Right atrium auricular region (tissue), 2 donors: ENCODE results near the gene AMZ1. TPM values are rescaled to one million over a fixed set of nuclear protein-coding genes. Genes with fewer than 3 reads are reported as not detected.

Experiments used
- DNase-seq: peaks from one replicate; pipeline ENCODE4 v3.0.0-alpha.2; 2019; ENCODE audit warnings: low spot score
- H3K27ac ChIP-seq, 2 donors: fragments of 200-600 bp; sonication (generic); 1 replicate in 1 of 2; 2 replicates in 1 of 2; pipeline ENCODE4 v1.5.1; 2016 to 2019
- H3K27me3 ChIP-seq, 2 donors: fragments of 200-600 bp; sonication (generic); one replicate each; pipeline versions ENCODE4 v1.5.1 to v1.6.0; 2017 to 2019
- H3K36me3 ChIP-seq: fragments of 200-600 bp; sonication (generic); one replicate; pipeline ENCODE4 v1.5.1; 2016
- H3K4me1 ChIP-seq, 2 donors: fragments of 200-600 bp; sonication (generic); one replicate each; pipeline versions ENCODE4 v1.5.1 to v1.6.0; 2017 to 2019
- H3K4me3 ChIP-seq, 2 donors: fragments of 200-600 bp; sonication (generic); 1 replicate in 1 of 2; 2 replicates in 1 of 2; pipeline ENCODE4 v1.5.1; 2017 to 2019; ENCODE audit warnings: mild to moderate bottlenecking in 1 of 2, moderate library complexity in 1 of 2
- H3K9me3 ChIP-seq, 2 donors: fragments of 200-600 bp; sonication (generic); one replicate each; pipeline ENCODE4 v1.5.1; 2019
- total RNA-seq, 2 donors: library from RNA; depleted of rRNA; stranded (reverse); fragments of >200 nt; gene quantifications; one replicate each; pipeline ENCODE4 v1.1.0, GENCODE V29; 2016
- TF ChIP-seq, protein P1 (sequence below), 2 donors: fragments of 200-600 bp; sonication (generic); IDR thresholded peaks; one replicate each; pipeline ENCODE4 v1.5.1; 2019; ENCODE audit warnings: antibody characterized with exemption in 2 of 2

Gene AMZ1
- total RNA-seq, 2 donors from 2014 or later, result 0.07 TPM; not detected in 1

DNA sequence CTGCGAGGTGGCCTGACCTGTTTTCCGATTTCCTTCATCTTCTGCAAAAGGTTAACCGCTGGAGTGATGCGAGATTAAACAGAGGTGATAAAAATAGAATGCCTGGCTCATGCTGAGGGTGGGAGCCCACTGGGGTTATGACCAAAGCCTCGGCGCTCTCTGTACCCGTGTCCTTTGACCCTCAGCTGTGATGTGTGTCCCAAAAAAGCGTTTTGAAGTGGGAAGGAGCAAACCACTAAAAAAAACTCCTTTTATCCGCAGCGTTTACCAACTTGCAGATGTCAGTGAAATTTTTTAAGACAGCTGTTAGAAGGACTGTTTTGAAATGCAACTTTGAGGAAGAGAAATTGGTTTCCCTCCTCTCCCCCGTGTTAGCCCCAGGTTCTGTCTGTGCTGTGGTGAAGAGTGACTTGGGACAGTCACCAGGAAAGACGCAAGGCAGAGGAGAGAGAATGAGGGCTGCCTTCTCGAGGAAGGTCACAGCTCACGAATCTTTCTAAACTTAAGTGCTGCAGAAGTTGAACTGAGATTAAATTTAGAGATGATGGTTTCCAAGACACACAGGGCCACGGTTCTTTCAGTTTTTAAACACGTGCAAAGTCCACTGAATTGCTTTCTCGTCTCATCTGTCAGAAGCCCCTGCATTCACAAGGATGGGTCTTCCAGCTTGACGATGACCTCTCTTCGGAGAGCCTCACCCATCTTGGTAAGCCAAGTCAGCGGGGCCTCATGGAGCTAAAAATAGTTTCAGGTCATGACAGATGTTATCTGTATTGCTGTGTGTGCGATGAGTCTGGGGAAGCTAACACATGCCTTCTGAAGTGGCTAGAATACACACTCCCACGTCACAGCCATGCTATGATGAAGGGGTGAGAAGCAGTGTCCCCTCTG, 27.6 kb downstream of the AMZ1 start:
- Histone ChIP-seq H3K9me3 (no peaks in the 10 kb centered on the region), H3K36me3 (peaks cover 1% of the 10 kb centered on the region), H3K27me3 (no peaks in the 10 kb centered on the region), H3K4me3 (no peak overlapping the region), H3K27ac (peak overlapping the region; percentile 72 to 81), H3K4me1 (peaks cover 0 to 64% of the 10 kb centered on the region in 2 donors)
- TF ChIP-seq, protein P1, sequence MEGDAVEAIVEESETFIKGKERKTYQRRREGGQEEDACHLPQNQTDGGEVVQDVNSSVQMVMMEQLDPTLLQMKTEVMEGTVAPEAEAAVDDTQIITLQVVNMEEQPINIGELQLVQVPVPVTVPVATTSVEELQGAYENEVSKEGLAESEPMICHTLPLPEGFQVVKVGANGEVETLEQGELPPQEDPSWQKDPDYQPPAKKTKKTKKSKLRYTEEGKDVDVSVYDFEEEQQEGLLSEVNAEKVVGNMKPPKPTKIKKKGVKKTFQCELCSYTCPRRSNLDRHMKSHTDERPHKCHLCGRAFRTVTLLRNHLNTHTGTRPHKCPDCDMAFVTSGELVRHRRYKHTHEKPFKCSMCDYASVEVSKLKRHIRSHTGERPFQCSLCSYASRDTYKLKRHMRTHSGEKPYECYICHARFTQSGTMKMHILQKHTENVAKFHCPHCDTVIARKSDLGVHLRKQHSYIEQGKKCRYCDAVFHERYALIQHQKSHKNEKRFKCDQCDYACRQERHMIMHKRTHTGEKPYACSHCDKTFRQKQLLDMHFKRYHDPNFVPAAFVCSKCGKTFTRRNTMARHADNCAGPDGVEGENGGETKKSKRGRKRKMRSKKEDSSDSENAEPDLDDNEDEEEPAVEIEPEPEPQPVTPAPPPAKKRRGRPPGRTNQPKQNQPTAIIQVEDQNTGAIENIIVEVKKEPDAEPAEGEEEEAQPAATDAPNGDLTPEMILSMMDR (IDR thresholded peaks at IDR 0.05), result no peak
- no peak for DNase-seq

DNA sequence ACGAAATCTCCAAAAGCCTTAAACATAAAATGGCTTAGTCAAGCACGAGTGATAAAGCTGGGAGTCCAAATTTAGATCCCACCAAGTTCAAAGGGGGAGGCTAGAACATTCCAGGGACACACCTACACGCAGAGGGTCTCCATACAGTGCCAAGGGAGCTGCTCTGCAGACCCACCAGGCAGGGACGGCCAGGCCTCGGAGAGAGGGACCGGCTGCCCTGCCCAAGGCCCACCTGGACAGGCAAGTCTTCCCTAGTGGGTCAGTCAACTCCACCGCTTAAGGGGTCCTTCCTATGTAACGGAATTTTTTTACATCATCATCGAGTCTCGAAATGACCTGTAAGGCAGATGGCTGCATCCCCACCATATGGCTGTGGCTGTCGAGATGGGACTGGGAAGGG, 28.5 kb downstream of the AMZ1 start:
- Histone ChIP-seq H3K27me3 (no peaks in the 10 kb centered on the region), H3K4me1 (peaks cover 0 to 64% of the 10 kb centered on the region in 2 donors), H3K27ac (peak overlapping the region; percentile 72 to 81), H3K36me3 (peaks cover 10% of the 10 kb centered on the region), H3K4me3 (no peak overlapping the region), H3K9me3 (no peaks in the 10 kb centered on the region)
- TF ChIP-seq, protein P1 (IDR thresholded peaks at IDR 0.05), result no peak
- no peak for DNase-seq

DNA sequence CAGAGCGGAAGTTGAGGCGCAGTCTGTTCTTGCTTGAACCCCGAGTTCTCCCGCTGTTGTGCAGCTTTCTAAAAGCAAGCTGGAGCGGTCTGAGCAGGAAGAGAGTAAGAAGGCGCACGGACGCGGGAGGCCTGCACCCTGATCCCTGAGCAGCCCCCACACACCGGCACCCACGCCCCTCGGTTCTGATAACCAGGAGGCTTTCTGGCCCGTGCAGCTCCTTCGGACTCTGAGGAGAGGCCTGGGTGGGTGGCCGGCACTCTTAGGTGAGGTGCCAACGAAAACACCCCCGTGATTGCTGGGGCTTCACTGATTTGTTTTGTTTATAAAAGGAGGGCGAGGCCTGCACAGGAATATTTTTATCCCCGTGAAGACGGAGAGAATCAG, 28.9 kb downstream of the AMZ1 start:
- no peak for DNase-seq
- H3K9me3 ChIP-seq, result no peaks in the 10 kb centered on the region
- no peak overlapping the region for H3K4me3 ChIP-seq
- H3K4me1 ChIP-seq, result peaks cover 0 to 64% of the 10 kb centered on the region in 2 donors
- peak overlapping the region; percentile 72 to 81 for H3K27ac ChIP-seq
- H3K36me3 ChIP-seq, result peaks cover 14% of the 10 kb centered on the region
- TF ChIP-seq, protein P1 (IDR thresholded peaks at IDR 0.05), result no peak
- no peaks in the 10 kb centered on the region for H3K27me3 ChIP-seq

DNA sequence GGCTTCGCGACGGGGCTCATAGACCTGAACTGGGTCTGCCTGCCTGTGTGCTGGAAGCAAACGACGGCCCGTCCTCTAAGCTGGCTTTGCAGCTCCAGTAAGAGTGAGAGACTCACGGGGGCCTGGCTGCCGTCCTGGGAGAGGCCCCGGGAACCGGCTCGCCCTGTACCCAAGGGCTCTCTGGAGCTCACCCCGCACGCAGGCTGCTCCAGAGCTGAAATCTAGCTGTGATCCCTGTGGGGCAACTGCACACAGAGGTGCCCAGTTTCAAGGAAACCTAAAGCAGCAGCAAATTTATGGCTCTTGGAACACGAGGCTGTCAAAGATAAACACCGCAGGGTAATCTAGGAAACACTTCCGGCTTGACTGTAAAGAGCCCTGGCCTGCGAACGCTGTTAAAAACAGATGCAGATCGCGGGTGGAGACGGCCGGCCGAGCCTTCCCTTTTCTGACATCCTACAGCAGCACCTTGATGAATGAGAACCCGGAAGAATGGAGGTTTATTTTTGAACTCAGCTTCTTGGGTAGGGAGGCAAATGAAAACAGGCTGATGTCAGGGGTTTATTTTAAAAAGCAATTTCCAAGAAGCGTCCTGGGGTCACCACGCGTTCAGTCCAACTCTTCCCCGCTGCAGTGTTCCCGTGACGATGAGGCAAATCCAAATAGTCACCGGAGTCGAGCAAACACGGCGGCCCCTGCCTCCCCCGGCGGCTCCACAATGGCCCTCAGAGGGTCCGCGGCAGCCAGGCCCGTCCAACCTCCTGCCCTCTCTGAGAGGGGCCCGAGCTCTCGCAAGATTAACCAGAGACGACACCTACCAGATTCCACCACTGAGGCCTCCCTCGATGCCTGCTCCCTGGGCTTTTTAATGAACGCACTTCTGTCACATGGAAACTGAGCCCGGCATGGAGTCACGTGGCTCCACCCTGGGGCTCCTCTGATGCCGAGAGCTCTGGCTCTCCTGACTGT, 29.6 kb downstream of the AMZ1 start:
- TF ChIP-seq, protein P1 (IDR thresholded peaks at IDR 0.05), result no peak
- Histone ChIP-seq H3K27ac (peak overlapping the region; percentile 72 to 81), H3K27me3 (no peaks in the 10 kb centered on the region), H3K36me3 (peaks cover 18% of the 10 kb centered on the region), H3K4me3 (no peak overlapping the region), H3K4me1 (peaks cover 0 to 57% of the 10 kb centered on the region in 2 donors), H3K9me3 (no peaks in the 10 kb centered on the region)
- DNase-seq, result no peak

DNA sequence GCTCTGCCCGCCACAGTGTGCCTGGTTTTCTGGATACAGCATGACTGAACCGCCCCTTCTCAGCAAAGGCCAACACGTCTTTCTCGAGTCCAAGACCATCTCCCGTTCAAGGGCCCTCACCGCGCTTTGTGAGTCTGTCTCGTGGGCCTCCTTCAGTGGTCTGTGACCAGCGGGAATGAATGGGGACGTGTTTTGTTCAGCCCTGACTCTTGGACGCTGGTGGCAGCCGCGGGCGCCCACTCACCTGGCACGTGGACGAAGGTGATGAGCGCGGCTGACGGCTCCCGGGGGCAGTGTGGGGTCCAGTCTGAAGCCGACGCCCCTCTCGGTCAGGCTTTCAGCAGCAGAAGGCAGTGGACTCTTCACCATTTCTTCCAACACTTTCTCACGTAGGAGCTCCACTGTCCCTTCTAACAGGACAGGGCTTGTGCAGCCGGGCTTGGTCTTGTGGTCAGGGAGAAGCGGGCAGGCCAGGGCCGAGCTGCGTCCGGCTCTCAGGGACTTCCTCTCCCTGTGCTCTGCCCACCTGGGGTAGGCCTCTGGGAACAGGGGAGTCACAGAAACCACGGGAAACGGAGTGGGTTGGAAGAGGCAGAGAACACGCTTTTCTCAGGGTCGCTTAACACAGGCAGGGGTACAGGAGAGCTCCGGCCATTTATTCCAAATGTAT, 30.4 kb downstream of the AMZ1 start:
- no peaks in the 10 kb centered on the region for H3K27me3 ChIP-seq
- peak overlapping the region in 1 of 2 donors; percentile 81 for H3K27ac ChIP-seq
- DNase-seq, result no peak
- peaks cover 0 to 50% of the 10 kb centered on the region in 2 donors for H3K4me1 ChIP-seq
- H3K4me3 ChIP-seq, result no peak overlapping the region
- H3K9me3 ChIP-seq, result no peaks in the 10 kb centered on the region
- TF ChIP-seq, protein P1 (IDR thresholded peaks at IDR 0.05), result no peak
- H3K36me3 ChIP-seq, result peaks cover 27% of the 10 kb centered on the region
